Kasumi-1 (cell line): ENCODE data around the gene YARS2.
"Not testable (repeated sequence)": the region's sequence is repeated elsewhere in the genome, so short reads cannot be mapped to it uniquely, and the experiment has no call there.

Experiments used
- DNase-seq, 2 experiments: peaks; one replicate each; lab custom pipeline; 2025; lab: John Stamatoyannopoulos, UW

Gene YARS2

DNA sequence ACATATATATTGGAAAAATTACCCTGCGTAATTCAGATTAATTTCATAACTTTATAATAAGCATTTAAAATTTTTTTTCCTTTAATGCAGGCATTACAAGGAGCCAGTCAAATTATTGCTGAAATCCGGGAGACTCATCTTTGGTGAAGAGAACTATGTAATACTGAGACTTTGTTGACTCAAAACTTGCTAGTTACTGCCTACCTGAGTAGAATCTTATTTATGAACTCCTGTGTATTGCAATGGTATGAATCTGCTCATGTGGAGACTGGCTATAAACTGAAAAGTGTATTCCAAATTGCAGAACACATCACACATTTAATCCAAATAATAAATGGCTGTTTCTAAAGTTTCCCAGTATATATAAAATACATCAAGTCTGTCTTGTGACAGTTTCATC, 12.4 kb downstream of the YARS2 start:
- DNase-seq, result no peak

DNA sequence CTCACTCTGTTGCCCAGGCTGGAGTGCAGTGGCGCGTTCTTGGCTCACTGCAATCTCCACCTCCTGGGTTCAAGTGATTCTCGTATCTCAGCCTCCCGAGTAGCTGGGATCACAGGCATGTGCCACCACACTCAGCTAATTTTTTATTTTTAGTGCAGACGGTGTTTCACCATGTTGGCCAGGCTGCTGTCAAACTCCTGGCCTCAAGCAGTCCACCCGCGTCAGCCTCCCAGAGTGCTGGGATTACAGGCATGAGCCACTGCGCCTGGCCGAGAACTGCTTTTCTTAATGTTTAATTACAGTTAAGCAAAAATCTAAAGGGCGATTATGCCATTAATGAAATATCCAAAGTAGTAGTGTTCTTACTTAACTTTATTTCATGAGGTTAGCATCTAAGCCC, 13.6 kb downstream of the YARS2 start:
- DNase-seq, result no peak

GRCh38 chr12:32739279-32739678, 16.4 kb downstream of the YARS2 start:
- DNase-seq, result no peak

- no peak for DNase-seq
Measured at GRCh38 chr12:32737715-32738114, 18.0 kb downstream of the YARS2 start.

DNA sequence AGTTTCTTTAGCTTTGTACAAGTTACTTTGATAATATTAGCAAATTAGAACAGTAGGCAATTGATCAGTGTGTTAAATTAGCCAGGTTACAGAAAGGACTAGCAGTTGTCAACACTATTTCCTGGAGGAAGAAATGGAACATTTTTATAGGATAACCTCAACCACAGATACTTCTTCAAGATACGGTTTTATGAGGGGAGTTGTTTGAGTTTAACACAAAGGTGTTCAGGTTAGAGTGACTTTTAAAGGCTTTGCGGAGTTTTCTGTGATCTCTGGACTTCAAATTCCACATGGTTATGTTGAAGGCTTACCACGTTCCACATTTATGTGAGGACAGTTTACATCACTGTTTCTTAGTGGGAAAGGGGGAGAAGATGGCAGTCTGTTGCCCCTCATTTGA, 19.3 kb downstream of the YARS2 start:
- no peak for DNase-seq

DNA sequence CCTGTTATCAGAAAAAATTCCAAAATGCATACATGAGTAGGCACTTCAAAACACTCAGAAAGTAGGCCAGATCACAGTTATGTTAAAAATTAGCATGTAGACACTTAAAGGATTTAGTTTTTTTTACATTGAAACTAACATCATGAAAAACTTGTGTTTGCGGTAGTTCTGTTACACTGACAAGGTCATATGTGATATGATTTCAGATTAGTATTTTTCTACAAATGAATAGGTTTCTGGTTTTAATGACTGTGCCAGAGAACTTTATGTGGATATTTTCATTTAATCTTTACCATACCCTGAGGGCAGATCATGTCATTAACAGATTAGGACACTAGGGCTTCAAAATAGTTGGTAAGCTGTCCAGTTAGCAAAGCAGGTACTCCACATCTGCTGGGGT, 20.7 kb downstream of the YARS2 start:
- DNase-seq, result no peak

DNA sequence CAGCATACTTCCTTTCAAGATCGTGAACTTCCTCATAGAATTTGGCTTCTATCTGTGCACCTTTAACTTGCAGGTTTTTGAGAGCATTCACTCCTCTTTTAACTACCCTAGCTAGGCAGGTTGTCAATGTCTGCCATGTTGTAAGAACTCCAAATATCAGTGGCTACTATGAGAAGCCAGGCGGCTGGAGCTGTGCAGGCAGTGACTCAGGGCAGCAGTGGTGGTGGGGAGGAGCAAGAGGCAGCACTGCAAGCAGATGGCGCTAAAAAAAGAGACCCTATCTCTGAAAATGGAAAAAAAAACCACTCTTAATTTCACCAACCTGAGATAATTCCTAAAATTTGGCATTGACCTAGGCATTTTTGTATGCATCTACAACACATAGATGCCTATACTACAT, 28.5 kb downstream of the YARS2 start:
- DNase-seq, result no peak

DNA sequence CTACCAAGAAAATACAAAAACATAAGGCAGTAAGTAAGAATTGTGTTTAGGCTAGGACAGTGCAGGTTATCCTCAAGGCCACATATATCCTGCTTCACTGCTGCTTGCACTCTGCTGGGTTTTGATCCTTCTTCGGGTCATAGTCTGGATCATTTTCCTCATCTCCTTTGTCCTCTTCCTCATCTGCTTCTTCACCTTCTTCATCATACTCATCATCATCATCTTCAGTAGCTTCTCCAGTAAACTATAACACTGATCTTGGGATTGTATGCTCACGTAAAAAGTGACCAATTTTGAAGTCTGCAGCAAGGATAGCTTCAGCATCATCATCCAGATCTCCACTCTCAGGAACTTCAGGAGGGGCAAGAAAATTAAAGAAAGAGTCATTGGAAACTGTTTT, 29.4 kb downstream of the YARS2 start:
- no peak for DNase-seq

DNA sequence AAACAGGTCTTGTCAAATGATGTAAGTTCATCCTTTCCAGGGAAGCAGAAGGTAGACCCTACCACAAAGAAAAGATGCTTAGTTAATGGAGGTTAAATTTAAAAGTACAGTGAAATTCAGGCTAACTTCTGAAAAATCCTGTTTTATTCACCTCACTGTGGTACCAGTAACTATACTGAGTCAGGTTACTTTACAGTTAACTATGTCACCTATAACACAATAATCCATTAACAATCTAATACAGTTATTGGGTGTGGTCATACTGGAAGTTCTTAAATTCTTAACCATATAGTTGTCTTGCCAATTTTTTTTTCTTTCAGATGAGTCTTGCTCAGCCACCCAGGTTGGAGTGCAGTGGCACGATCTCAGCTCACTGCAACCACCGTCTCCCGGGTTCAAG, 30.4 kb downstream of the YARS2 start:
- not testable (repeated sequence) for DNase-seq

GRCh38 chr12:32718926-32719325, 36.8 kb downstream of the YARS2 start:
- no peak for DNase-seq

DNA sequence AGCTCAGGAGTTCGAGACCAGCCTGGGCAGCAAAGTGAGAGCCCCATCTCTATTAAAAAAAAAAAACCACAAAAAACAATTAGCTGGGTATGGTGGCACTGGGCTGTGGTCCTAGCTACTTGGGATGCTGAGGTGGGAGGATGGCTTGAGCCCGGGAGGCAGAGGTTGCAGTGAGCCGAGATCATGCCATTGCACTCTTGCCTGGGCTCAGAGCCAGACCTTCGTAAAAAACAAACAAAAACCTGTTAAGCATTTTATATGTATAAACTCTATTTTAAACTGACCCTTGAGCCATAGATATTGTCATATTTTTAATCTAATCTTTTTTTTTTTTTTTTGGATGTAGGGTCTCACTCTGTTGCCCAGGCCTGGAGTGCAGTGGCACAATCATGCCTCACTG, 40.9 kb downstream of the YARS2 start:
- DNase-seq, result no peak

DNA sequence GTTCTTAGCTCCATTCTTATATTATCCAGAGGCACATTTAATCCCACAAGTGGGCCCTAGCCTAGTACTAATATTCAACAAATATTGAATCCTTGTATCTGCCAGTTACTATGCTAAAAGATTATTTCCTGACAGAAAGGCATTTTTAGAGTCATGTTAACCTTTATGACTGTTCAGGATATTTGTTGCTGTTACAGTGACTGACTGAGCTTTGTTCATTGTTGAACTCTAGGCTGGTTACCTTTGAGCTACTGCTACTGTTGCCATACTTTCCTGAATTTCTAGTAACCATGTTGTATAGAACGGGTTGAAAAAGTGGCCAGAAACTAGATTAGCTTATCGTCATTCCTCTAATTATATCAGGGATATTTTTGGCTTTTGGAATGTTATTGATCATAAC, 46.8 kb downstream of the YARS2 start:
- DNase-seq, result no peak

DNA sequence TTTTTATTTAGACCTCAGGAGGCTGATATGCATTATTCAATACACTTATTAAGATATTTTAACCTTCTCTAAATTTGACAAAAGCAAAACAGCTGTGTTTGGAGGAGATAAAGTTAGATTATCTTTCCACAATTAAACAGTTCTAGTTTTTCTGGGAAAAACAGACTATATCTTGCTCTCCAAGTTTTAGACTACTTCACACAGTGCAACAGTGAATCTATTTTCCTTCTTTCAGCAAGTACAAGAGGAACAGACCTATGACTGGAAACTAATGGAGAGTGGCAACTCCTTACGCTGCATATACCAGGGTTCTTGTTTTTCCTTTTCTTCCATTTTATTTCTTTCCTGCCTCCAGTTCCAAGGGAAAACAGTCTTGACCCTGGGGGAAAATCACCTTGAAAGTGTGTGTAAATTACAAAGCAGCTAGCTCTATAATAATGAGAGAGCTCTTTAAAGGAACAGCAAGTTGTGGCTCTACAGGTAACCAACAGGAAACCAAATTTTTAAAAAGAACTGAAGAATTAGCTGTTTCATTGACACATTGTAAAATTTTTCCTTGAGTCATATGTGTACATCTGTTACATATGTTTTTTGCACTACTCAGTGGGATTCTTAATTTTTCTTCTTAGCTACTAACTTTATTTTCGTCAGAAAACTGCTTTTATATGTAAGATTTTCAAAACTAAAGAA, 49.2 kb downstream of the YARS2 start:
- no peak for DNase-seq

DNA sequence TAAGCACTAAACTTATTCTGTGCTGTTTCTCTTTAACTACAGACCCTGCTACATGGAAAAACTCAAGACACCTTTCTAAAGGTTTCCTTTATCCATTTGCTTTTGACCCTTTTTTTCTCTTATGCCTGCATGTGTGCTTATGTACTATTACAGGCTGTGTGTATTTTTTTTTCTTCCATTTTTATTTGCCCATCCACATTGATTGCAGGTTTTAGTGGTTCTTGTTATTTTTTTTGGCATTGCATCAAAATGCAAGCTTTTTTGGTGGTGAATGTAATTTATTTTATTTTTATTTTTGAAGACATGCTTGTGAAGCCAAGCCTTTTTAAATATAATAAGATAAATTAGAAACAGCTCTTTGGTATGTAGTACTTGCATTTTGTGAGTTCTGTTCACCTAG, 49.9 kb downstream of the YARS2 start:
- no peak for DNase-seq

GRCh38 chr12:32702946-32703345, 52.8 kb downstream of the YARS2 start:
- DNase-seq, result no peak

DNA sequence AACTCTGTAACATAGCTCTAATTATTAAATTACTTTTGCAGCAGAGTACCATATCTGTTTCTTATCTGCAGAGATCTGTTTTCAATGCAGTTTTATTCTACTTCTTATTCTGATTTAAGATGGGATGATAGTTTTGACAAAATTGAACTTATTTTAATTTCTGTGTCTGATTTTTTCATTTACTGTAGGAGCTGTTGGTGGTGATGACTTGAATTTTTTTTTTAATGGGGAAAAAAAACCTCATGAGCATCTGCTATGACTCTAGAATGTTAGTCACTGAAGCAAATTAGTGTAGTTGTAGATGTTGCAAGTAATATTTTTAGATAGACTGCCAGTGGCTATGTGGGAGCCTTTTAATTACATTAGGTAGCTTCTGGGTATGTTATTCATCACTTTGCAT, 53.2 kb downstream of the YARS2 start:
- DNase-seq, result no peak

DNA sequence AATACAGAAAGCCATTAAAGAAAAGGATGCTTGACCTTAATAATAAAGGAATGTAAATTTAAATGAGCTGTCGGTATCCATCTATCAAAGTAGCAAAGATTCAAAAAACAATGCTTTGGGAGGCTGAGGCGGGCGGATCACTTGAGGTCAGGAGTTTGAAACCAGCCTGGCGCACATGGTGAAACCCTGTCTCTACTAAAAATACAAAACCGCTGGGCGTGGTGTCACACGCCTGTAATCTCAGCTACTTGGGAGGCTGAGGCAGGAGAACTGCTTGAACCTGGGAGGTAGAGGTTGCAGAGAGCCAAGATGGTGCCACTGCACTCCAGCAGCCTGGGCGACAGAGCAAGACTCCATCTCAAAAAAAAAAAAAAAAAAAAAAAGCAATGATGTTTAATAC, 56.3 kb downstream of the YARS2 start:
- DNase-seq, result not testable (repeated sequence)

GRCh38 chr12:32698285-32698684, 57.4 kb downstream of the YARS2 start:
- DNase-seq, result no peak

DNA sequence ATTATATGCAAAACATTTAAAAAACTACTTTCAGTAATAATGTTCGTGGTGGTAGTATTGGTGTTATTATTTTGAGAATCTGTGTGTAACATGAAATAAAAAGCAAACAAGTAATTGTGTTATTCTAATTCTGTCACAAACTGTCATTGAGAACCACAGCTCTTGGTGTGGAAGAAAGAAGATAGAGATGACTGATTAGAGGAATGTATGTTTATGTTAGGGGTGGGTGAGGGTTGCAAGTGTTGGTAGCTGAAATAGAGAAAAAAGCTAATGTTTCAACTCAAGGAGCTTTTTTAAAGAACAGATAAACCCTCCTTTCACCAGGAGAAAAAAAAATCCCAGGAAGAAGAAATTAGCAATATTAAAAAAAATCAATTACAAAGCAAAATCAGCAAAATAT, 58.3 kb downstream of the YARS2 start:
- no peak for DNase-seq
